Neural cell (in vitro differentiated cells): ENCODE results near the gene IL25. TPM values are rescaled to one million over a fixed set of nuclear protein-coding genes. Genes with fewer than 3 reads are reported as not detected.

Source experiments
- H2AFZ ChIP-seq: fragments of 200-600, 300-800 bp; sonication (generic), shearing (Covaris generic); 2 replicates; pipeline ENCODE4 v1.6.0; 2014; ENCODE audit warnings: low read depth, mild to moderate bottlenecking, antibody characterized with exemption, low read length, moderate library complexity
- H3F3A ChIP-seq: fragments of 200-600 bp; shearing (Covaris generic); 2 replicates; pipeline ENCODE4 v1.6.1; 2016; ENCODE audit warnings: mild to moderate bottlenecking, moderate library complexity, mixed read lengths, antibody characterized with exemption, low read length; ENCODE audit not compliant: insufficient read depth, poor library complexity, severe bottlenecking
- H3K27ac ChIP-seq: fragments of 200-600, 300-800 bp; sonication (generic), shearing (Covaris generic); 2 replicates; pipeline ENCODE4 v1.5.1; 2014; ENCODE audit warnings: mild to moderate bottlenecking, low read length, moderate library complexity
- H3K27me3 ChIP-seq: fragments of 300-800, 200-600 bp; sonication (generic), shearing (Covaris generic); 2 replicates; pipeline ENCODE4 v1.6.0; 2014; ENCODE audit warnings: mild to moderate bottlenecking, low read depth, low read length, moderate library complexity; ENCODE audit not compliant: insufficient read depth
- H3K36me3 ChIP-seq: fragments of 300-800, 200-600 bp; sonication (generic), shearing (Covaris generic); 2 replicates; pipeline ENCODE4 v1.5.1; 2014; ENCODE audit warnings: mild to moderate bottlenecking, antibody characterized with exemption, low read length, moderate library complexity; ENCODE audit not compliant: insufficient read depth
- H3K4me2 ChIP-seq: fragments of 300-800, 200-600 bp; sonication (generic), shearing (Covaris generic); 2 replicates; pipeline ENCODE4 v1.6.0; 2014; ENCODE audit warnings: mild to moderate bottlenecking, low read length
- H3K4me3 ChIP-seq: fragments of 300-800, 200-600 bp; sonication (generic), shearing (Covaris generic); 2 replicates; pipeline ENCODE4 v1.5.1; 2014; ENCODE audit warnings: mild to moderate bottlenecking, low read length, moderate library complexity
- H3K79me2 ChIP-seq: fragments of 200-600 bp; shearing (Covaris generic); replicated peaks from 2 replicates; pipeline ENCODE4 v1.6.0; 2014; ENCODE audit warnings: mild to moderate bottlenecking, low read length, moderate library complexity; ENCODE audit not compliant: insufficient read depth
- H3K9ac ChIP-seq: fragments of 300-800, 200-600 bp; sonication (generic), shearing (Covaris generic); 2 replicates; pipeline ENCODE4 v1.6.1; 2016; ENCODE audit warnings: mild to moderate bottlenecking, low read length, mixed read lengths
- H3K9me2 ChIP-seq: fragments of 200-600 bp; shearing (Covaris generic); 2 replicates; pipeline ENCODE4 v1.6.1; 2016; ENCODE audit warnings: mild to moderate bottlenecking, low read length, mixed read lengths; ENCODE audit not compliant: insufficient read depth
- H3K9me3 ChIP-seq: fragments of 200-600, 300-800 bp; sonication (generic), shearing (Covaris generic); 2 replicates; pipeline ENCODE4 v1.6.1; 2016; ENCODE audit warnings: mild to moderate bottlenecking, mixed run types, low read length, moderate library complexity, mixed read lengths
- H4K20me1 ChIP-seq: fragments of 200-600 bp; shearing (Covaris generic); 2 replicates; pipeline ENCODE4 v1.6.1; 2016; ENCODE audit warnings: mild to moderate bottlenecking, mixed run types; ENCODE audit not compliant: insufficient read depth
- EP300 ChIP-seq: fragments of 450-650 bp; conservative IDR thresholded peaks from 2 replicates; pipeline ENCODE4 v1.6.1; 2014; ENCODE audit warnings: antibody characterized with exemption, mild to moderate bottlenecking, moderate library complexity; ENCODE audit not compliant: poor library complexity, severe bottlenecking
- EZH2 ChIP-seq: fragments of 200-600, 300-800 bp; shearing (Covaris generic), sonication (generic); IDR thresholded peaks from 2 replicates; pipeline ENCODE4 v1.6.1; 2014; ENCODE audit warnings: antibody characterized with exemption, low read length, borderline replicate concordance, mild to moderate bottlenecking; ENCODE audit not compliant: insufficient read depth, poor library complexity, severe bottlenecking
- MXI1 ChIP-seq: fragments of 450-650 bp; conservative IDR thresholded peaks from 2 replicates; pipeline ENCODE4 v1.6.1; 2014; ENCODE audit warnings: antibody characterized with exemption, mild to moderate bottlenecking; ENCODE audit not compliant: poor library complexity, severe bottlenecking
- POLR2AphosphoS5 ChIP-seq: IDR thresholded peaks from 2 replicates; pipeline ENCODE4 v1.6.1; 2012
- RAD21 ChIP-seq: fragments of 450-650 bp; conservative IDR thresholded peaks from 2 replicates; pipeline ENCODE4 v1.6.1; 2014; ENCODE audit warnings: antibody characterized with exemption, mild to moderate bottlenecking, moderate library complexity
- SMC3 ChIP-seq: fragments of 450-650 bp; conservative IDR thresholded peaks from 2 replicates; pipeline ENCODE4 v1.6.1; 2014; ENCODE audit warnings: antibody characterized with exemption, mild to moderate bottlenecking, moderate library complexity; ENCODE audit not compliant: poor library complexity
- TAF1 ChIP-seq: IDR thresholded peaks from 2 replicates; pipeline ENCODE4 v1.6.1; 2012; ENCODE audit warnings: low read depth
- polyA plus RNA-seq: library from polyadenylated mRNA; depleted of rRNA; stranded (reverse); fragments of >200 nt; gene quantifications from 2 replicates; pipeline ENCODE4 v1.2.3, GENCODE V29; 2014
- TF ChIP-seq, protein P1 (sequence below): IDR thresholded peaks from 2 replicates; pipeline ENCODE4 v1.6.1; 2012; ENCODE audit warnings: borderline replicate concordance
- TF ChIP-seq, protein P2 (sequence below): fragments of 450-650 bp; IDR thresholded peaks from 2 replicates; pipeline ENCODE4 v1.5.1; 2014; ENCODE audit warnings: antibody characterized with exemption, mild to moderate bottlenecking, moderate library complexity; ENCODE audit not compliant: poor library complexity, severe bottlenecking

Gene IL25
- polyA plus RNA-seq, 1 donor from 2014 or later: not detected

DNA sequence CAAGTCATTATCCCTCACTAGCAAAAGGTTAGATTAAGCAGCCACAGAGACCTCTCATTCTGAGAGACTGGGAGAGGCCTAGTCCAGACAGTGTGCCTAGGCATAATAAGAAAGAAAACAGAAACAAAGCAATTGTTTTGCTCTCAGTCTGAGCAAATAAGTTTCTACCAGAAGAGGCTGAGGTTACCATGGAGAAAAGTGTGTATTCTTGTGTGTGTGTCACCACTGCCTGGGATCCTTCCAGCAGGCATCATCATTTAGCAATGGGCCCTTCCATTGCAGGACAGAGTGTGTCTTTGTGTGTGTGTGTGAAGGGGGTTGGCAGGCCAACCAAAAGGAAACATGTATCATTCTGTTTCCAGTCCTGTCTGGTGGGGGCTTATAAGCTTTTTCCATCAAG, 11.3 kb upstream of the IL25 start:
- Histone ChIP-seq H3K4me3 (no peak overlapping the region), H3F3A (no peaks in the 10 kb centered on the region), H3K4me2 (no peak overlapping the region), H3K36me3 (no peaks in the 10 kb centered on the region), H3K79me2 (peaks cover 25% of the 10 kb centered on the region), H3K9me2 (no peaks in the 10 kb centered on the region), H2AFZ (no peak overlapping the region), H3K27me3 (peaks cover 12% of the 10 kb centered on the region), H3K27ac (no peak overlapping the region), H4K20me1 (no peaks in the 10 kb centered on the region), H3K9me3 (no peaks in the 10 kb centered on the region), H3K9ac (no peak overlapping the region)
- no peak for TF ChIP-seq EZH2
- no peak for TF ChIP-seq EP300
- TF ChIP-seq, protein P1, sequence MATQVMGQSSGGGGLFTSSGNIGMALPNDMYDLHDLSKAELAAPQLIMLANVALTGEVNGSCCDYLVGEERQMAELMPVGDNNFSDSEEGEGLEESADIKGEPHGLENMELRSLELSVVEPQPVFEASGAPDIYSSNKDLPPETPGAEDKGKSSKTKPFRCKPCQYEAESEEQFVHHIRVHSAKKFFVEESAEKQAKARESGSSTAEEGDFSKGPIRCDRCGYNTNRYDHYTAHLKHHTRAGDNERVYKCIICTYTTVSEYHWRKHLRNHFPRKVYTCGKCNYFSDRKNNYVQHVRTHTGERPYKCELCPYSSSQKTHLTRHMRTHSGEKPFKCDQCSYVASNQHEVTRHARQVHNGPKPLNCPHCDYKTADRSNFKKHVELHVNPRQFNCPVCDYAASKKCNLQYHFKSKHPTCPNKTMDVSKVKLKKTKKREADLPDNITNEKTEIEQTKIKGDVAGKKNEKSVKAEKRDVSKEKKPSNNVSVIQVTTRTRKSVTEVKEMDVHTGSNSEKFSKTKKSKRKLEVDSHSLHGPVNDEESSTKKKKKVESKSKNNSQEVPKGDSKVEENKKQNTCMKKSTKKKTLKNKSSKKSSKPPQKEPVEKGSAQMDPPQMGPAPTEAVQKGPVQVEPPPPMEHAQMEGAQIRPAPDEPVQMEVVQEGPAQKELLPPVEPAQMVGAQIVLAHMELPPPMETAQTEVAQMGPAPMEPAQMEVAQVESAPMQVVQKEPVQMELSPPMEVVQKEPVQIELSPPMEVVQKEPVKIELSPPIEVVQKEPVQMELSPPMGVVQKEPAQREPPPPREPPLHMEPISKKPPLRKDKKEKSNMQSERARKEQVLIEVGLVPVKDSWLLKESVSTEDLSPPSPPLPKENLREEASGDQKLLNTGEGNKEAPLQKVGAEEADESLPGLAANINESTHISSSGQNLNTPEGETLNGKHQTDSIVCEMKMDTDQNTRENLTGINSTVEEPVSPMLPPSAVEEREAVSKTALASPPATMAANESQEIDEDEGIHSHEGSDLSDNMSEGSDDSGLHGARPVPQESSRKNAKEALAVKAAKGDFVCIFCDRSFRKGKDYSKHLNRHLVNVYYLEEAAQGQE: no peak
- TF ChIP-seq, protein P2, sequence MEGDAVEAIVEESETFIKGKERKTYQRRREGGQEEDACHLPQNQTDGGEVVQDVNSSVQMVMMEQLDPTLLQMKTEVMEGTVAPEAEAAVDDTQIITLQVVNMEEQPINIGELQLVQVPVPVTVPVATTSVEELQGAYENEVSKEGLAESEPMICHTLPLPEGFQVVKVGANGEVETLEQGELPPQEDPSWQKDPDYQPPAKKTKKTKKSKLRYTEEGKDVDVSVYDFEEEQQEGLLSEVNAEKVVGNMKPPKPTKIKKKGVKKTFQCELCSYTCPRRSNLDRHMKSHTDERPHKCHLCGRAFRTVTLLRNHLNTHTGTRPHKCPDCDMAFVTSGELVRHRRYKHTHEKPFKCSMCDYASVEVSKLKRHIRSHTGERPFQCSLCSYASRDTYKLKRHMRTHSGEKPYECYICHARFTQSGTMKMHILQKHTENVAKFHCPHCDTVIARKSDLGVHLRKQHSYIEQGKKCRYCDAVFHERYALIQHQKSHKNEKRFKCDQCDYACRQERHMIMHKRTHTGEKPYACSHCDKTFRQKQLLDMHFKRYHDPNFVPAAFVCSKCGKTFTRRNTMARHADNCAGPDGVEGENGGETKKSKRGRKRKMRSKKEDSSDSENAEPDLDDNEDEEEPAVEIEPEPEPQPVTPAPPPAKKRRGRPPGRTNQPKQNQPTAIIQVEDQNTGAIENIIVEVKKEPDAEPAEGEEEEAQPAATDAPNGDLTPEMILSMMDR: no peak
- no peak for TF ChIP-seq RAD21
- TF ChIP-seq MXI1: no peak
- no peak for TF ChIP-seq SMC3
- no peak for TF ChIP-seq TAF1
- no peak for TF ChIP-seq POLR2AphosphoS5

DNA sequence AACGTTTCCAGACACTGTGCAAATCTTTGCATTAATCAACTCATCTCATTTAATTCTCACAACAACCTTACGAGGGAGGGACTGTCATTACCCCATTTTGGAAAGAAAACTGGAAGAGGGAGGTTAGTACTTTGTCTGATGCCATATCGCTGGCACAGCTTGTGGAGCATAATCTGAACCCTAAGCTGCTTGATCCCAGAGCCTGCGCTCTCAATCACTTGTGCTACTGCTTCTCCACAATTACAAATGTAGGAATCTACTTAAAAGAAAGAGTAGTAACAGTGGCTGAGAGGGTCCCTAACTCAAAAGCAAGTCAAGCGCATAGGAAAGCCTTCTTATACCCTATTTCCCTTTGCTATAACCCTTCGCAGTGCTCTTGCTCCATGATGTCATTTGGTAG, 10.8 kb upstream of the IL25 start:
- no peaks in the 10 kb centered on the region for H3F3A ChIP-seq
- no peak overlapping the region for H2AFZ ChIP-seq
- no peaks in the 10 kb centered on the region for H4K20me1 ChIP-seq
- no peak overlapping the region for H3K27ac ChIP-seq
- H3K36me3 ChIP-seq: no peaks in the 10 kb centered on the region
- peaks cover 12% of the 10 kb centered on the region for H3K27me3 ChIP-seq
- H3K4me3 ChIP-seq: no peak overlapping the region
- H3K9me3 ChIP-seq: no peaks in the 10 kb centered on the region
- no peak overlapping the region for H3K4me2 ChIP-seq
- peaks cover 25% of the 10 kb centered on the region for H3K79me2 ChIP-seq
- no peaks in the 10 kb centered on the region for H3K9me2 ChIP-seq
- no peak for TF ChIP-seq MXI1
- TF ChIP-seq, protein P2: no peak
- TF ChIP-seq EP300: no peak
- H3K9ac ChIP-seq: no peak overlapping the region
